Ishikawa (cell line): ENCODE results near the gene CARM1.

Source experiments
- NFIC ChIP-seq: IDR thresholded peaks from 2 replicates; pipeline ENCODE4 v1.6.1; 2012
- RAD21 ChIP-seq: IDR thresholded peaks from 2 replicates; pipeline ENCODE4 v1.6.1; 2012; ENCODE audit warnings: low read depth
- TAF1 ChIP-seq: IDR thresholded peaks from 2 replicates; pipeline ENCODE4 v1.6.1; 2012; ENCODE audit warnings: low read depth, mild to moderate bottlenecking
- YY1 ChIP-seq: IDR thresholded peaks from 2 replicates; pipeline ENCODE4 v1.6.1; 2012; ENCODE audit warnings: low read depth
- TF ChIP-seq, protein P1 (sequence below): IDR thresholded peaks from 2 replicates; pipeline ENCODE4 v1.6.1; 2012; ENCODE audit warnings: low read depth, mild to moderate bottlenecking

DNA sequence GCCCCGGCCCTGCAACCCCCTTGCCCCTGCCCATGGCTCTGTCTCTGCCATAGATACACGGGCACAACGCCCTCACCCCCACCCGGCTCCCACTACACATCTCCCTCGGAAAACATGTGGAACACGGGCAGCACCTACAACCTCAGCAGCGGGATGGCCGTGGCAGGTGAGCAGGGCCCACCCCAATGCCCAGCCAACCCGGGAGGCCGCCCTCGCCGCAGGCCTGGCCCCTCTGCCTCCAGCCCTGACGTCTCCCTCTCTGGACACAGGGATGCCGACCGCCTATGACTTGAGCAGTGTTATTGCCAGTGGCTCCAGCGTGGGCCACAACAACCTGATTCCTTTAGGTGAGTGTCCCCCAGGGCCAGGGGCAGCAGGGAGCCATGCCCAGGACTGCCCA, 49.4 kb downstream of the CARM1 start:
- TF ChIP-seq NFIC (no peak), RAD21 (no peak), YY1 (no peak), TAF1 (no peak)
- TF ChIP-seq, protein P1, sequence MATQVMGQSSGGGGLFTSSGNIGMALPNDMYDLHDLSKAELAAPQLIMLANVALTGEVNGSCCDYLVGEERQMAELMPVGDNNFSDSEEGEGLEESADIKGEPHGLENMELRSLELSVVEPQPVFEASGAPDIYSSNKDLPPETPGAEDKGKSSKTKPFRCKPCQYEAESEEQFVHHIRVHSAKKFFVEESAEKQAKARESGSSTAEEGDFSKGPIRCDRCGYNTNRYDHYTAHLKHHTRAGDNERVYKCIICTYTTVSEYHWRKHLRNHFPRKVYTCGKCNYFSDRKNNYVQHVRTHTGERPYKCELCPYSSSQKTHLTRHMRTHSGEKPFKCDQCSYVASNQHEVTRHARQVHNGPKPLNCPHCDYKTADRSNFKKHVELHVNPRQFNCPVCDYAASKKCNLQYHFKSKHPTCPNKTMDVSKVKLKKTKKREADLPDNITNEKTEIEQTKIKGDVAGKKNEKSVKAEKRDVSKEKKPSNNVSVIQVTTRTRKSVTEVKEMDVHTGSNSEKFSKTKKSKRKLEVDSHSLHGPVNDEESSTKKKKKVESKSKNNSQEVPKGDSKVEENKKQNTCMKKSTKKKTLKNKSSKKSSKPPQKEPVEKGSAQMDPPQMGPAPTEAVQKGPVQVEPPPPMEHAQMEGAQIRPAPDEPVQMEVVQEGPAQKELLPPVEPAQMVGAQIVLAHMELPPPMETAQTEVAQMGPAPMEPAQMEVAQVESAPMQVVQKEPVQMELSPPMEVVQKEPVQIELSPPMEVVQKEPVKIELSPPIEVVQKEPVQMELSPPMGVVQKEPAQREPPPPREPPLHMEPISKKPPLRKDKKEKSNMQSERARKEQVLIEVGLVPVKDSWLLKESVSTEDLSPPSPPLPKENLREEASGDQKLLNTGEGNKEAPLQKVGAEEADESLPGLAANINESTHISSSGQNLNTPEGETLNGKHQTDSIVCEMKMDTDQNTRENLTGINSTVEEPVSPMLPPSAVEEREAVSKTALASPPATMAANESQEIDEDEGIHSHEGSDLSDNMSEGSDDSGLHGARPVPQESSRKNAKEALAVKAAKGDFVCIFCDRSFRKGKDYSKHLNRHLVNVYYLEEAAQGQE = no peak
